GM20431 (cell line): ENCODE results near the gene TANGO2.

ENCODE experiments used
- in situ Hi-C: fragments of 300-500 bp; cut with MseI, MboI; formaldehyde crosslinking; loops from one replicate; pipeline ENCODE4 v1.15.0; 2020; ENCODE audit warnings: low sequenced_read_pairs; ENCODE audit not compliant: unreplicated experiment

TANGO2 gene

GRCh38 chr22:19982991-19983578 lies 37.8 kb upstream of the TANGO2 start:
- in situ Hi-C loops = no loop called here

- in situ Hi-C loops = no loop called here
Measured at GRCh38 chr22:19983741-19984140, 37.2 kb upstream of the TANGO2 start.

- in situ Hi-C loops = no loop called here
Measured at GRCh38 chr22:19984201-19984753, 36.6 kb upstream of the TANGO2 start.

GRCh38 chr22:19984851-19985811 lies 35.8 kb upstream of the TANGO2 start:
- in situ Hi-C loops = no loop called here

- in situ Hi-C loops = no loop called here
Measured at GRCh38 chr22:19986011-19986409, 34.9 kb upstream of the TANGO2 start.

- in situ Hi-C loops = no loop called here
Measured at GRCh38 chr22:19986410-19987341, 34.2 kb upstream of the TANGO2 start.

GRCh38 chr22:19987394-19988306 lies 33.3 kb upstream of the TANGO2 start:
- in situ Hi-C loops = no loop called here

GRCh38 chr22:19988331-19988808 lies 32.5 kb upstream of the TANGO2 start:
- in situ Hi-C loops = no loop called here

- in situ Hi-C loops = no loop called here
Measured at GRCh38 chr22:19988965-19989724, 31.8 kb upstream of the TANGO2 start.

- in situ Hi-C loops = no loop called here
Measured at GRCh38 chr22:19989725-19990067, 31.2 kb upstream of the TANGO2 start.

- in situ Hi-C loops = no loop called here
Measured at GRCh38 chr22:19990188-19990587, 30.7 kb upstream of the TANGO2 start.

GRCh38 chr22:19990609-19991394 lies 30.1 kb upstream of the TANGO2 start:
- in situ Hi-C loops = no loop called here

- in situ Hi-C loops = no loop called here
Measured at GRCh38 chr22:19991395-19991644, 29.6 kb upstream of the TANGO2 start.

- in situ Hi-C loops = no loop called here
Measured at GRCh38 chr22:19991645-19992451, 29.1 kb upstream of the TANGO2 start.

- in situ Hi-C loops = no loop called here
Measured at GRCh38 chr22:19992481-19992911, 28.4 kb upstream of the TANGO2 start.

- in situ Hi-C loops = no loop called here
Measured at GRCh38 chr22:19992921-19993355, 28.0 kb upstream of the TANGO2 start.

- in situ Hi-C loops = no loop called here
Measured at GRCh38 chr22:19993926-19994325, 27.0 kb upstream of the TANGO2 start.
